GF-D8 (cell line): Measurements from ENCODE around the gene PRKCSH.

Source experiments
- DNase-seq: peaks from one replicate; lab custom pipeline; 2025; lab: John Stamatoyannopoulos, UW

PRKCSH gene

GRCh38 chr19:11478167-11479089 is 43.0 kb downstream of the PRKCSH start:
- DNase-seq, result no peak

- no peak for DNase-seq
Observed at GRCh38 chr19:11479090-11479897, 43.9 kb downstream of the PRKCSH start.

- DNase-seq, result no peak
Observed at GRCh38 chr19:11479898-11480714, 44.7 kb downstream of the PRKCSH start.

- no peak for DNase-seq
Observed at GRCh38 chr19:11480715-11481533, 45.5 kb downstream of the PRKCSH start, which contains the start of gene ELAVL3. ELAVL3 (minus strand) TSS chr19:11481046; CDS start chr19:11480608, 438 bp downstream.

- peak; percentile 69 for DNase-seq
Observed at GRCh38 chr19:11481534-11482383, 46.3 kb downstream of the PRKCSH start.

- peak; percentile 71 for DNase-seq
Observed at GRCh38 chr19:11482384-11483050, 47.1 kb downstream of the PRKCSH start.

- no peak for DNase-seq
Observed at GRCh38 chr19:11483366-11484111, 48.1 kb downstream of the PRKCSH start.

GRCh38 chr19:11485245-11485837 is 49.9 kb downstream of the PRKCSH start:
- no peak for DNase-seq

GRCh38 chr19:11486661-11487503 is 51.4 kb downstream of the PRKCSH start:
- no peak for DNase-seq

- DNase-seq, result no peak
Observed at GRCh38 chr19:11489378-11489777, 53.9 kb downstream of the PRKCSH start.

- no peak for DNase-seq
Observed at GRCh38 chr19:11494634-11495285, 59.3 kb downstream of the PRKCSH start.

GRCh38 chr19:11495481-11495880 is 60.0 kb downstream of the PRKCSH start:
- no peak for DNase-seq

- no peak for DNase-seq
Observed at GRCh38 chr19:11495885-11496284, 60.5 kb downstream of the PRKCSH start.

GRCh38 chr19:11496391-11497163 is 61.1 kb downstream of the PRKCSH start:
- no peak for DNase-seq

- no peak for DNase-seq
Observed at GRCh38 chr19:11499220-11499726, 63.8 kb downstream of the PRKCSH start.

GRCh38 chr19:11499890-11500420 is 64.5 kb downstream of the PRKCSH start:
- DNase-seq, result no peak
